Endothelial cell (in vitro differentiated cells): ENCODE data around the gene CBX8. TPM values are rescaled to one million over a fixed set of nuclear protein-coding genes. Genes with fewer than 3 reads are reported as not detected.

Experiments
- DNase-seq: peaks from one replicate; pipeline ENCODE4 v3.0.0; 2021; ENCODE audit warnings: low spot score
- H3K27ac Mint-ChIP-seq: one replicate; pipeline ENCODE4 v1.8.0; 2021; ENCODE audit warnings: mixed read lengths, inconsistent platforms; ENCODE audit not compliant: unreplicated experiment
- H3K27me3 Mint-ChIP-seq: one replicate; pipeline ENCODE4 v1.8.0; 2021; ENCODE audit warnings: mild to moderate bottlenecking, moderate library complexity, mixed read lengths, inconsistent platforms; ENCODE audit not compliant: unreplicated experiment
- H3K36me3 Mint-ChIP-seq: one replicate; pipeline ENCODE4 v1.8.0; 2021; ENCODE audit warnings: mild to moderate bottlenecking, low read depth, mixed read lengths, inconsistent platforms; ENCODE audit not compliant: unreplicated experiment
- H3K4me1 Mint-ChIP-seq: one replicate; pipeline ENCODE4 v1.8.0; 2021; ENCODE audit warnings: mild to moderate bottlenecking, mixed read lengths, inconsistent platforms; ENCODE audit not compliant: unreplicated experiment
- H3K4me3 Mint-ChIP-seq: one replicate; pipeline ENCODE4 v1.8.0; 2021; ENCODE audit warnings: mild to moderate bottlenecking, mixed read lengths, inconsistent platforms; ENCODE audit not compliant: unreplicated experiment
- H3K9me3 Mint-ChIP-seq: one replicate; pipeline ENCODE4 v1.8.0; 2021; ENCODE audit warnings: mixed read lengths, inconsistent platforms; ENCODE audit not compliant: unreplicated experiment
- total RNA-seq: library from RNA; stranded (reverse); fragmentation: NEBNext Ultra II Directional; extraction: Animal tissue kit (Norgen Biotek cat#: 25700); gene quantifications from one replicate; pipeline ENCODE4 v1.2.1, GENCODE V29; 2021; ENCODE audit not compliant: unreplicated experiment
- TF ChIP-seq, protein P1 (sequence below): fragments of 200-600 bp; sonication (generic); IDR thresholded peaks from one replicate; pipeline ENCODE4 v1.5.0; 2021; ENCODE audit warnings: antibody characterized with exemption; ENCODE audit not compliant: unreplicated experiment

CBX8 gene
- total RNA-seq, 1 donor from 2014 or later, result 3.3 TPM

DNA sequence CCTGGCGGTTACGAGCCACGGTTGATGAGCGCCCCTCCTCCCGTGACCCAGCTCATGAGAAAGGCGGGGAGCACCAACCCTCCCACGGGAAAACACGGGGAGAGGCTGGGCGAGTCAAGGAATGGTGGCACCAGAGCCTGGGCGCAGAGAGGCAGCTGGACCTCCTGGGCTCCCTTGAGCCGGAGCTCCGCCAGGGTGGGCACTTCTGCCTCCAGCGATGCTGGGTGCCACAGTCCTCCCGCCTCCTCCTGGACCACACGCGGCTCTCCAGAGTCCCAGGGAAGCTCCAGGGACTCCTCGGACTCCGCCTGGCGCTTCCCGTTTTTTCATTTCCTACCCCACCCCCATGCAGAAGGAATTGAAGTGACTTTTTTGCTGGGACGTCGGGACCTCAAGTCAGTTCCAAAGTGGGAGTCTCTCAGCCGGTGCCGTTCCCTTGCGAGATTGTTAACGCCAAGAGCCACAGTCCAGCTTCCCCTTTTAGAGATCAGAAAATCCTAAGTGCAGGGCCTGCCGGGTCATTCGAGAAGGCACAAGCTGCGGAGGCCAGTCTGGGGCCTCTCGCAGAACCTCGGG, 6.6 kb upstream of the CBX8 start:
- DNase-seq, result no peak
- Mint-ChIP-seq H3K27me3 (peaks cover 45% of the 10 kb centered on the region), H3K4me3 (no peak overlapping the region), H3K27ac (no peak overlapping the region), H3K9me3 (no peaks in the 10 kb centered on the region), H3K36me3 (peaks cover 3% of the 10 kb centered on the region), H3K4me1 (peaks cover 28% of the 10 kb centered on the region)
- TF ChIP-seq, protein P1, sequence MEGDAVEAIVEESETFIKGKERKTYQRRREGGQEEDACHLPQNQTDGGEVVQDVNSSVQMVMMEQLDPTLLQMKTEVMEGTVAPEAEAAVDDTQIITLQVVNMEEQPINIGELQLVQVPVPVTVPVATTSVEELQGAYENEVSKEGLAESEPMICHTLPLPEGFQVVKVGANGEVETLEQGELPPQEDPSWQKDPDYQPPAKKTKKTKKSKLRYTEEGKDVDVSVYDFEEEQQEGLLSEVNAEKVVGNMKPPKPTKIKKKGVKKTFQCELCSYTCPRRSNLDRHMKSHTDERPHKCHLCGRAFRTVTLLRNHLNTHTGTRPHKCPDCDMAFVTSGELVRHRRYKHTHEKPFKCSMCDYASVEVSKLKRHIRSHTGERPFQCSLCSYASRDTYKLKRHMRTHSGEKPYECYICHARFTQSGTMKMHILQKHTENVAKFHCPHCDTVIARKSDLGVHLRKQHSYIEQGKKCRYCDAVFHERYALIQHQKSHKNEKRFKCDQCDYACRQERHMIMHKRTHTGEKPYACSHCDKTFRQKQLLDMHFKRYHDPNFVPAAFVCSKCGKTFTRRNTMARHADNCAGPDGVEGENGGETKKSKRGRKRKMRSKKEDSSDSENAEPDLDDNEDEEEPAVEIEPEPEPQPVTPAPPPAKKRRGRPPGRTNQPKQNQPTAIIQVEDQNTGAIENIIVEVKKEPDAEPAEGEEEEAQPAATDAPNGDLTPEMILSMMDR, result no peak

DNA sequence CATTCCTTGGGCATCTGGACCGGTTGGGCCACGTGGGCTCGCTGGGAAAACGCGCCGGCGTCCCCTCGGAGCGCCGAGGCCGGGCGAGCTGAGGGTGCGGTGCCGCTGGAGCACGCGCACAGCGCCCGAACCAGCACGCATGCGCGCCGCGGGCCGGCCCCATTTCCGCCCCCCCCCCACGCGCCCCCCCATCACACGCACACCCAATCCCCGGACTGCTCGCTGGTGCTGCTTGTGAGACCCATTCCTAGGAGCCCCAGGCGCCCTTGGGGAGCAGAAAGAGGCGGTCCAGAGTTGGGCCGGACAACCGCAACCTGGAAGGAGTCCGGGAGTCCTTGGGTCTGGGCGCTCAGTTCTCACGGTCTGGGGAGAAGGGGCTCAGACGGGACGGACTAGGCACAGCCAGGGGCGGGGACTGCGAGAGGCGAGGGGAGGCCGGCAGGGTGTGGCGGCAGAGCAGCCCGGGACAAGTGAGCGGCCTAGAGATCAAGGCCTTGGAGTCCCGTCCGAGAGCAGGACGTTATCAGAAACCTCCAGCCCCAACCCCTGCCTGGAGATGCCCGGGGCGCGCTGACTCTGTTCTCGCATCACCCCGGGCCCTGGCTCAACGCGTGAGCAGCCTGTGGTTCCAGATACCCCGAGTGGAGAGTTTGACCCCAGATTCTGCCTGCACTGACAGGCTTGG, 6.0 kb upstream of the CBX8 start:
- H3K27ac Mint-ChIP-seq, result no peak overlapping the region
- no peak for DNase-seq
- peaks cover 3% of the 10 kb centered on the region for H3K36me3 Mint-ChIP-seq
- H3K27me3 Mint-ChIP-seq, result peaks cover 43% of the 10 kb centered on the region
- TF ChIP-seq, protein P1, result no peak
- no peaks in the 10 kb centered on the region for H3K9me3 Mint-ChIP-seq
- H3K4me1 Mint-ChIP-seq, result peaks cover 30% of the 10 kb centered on the region
- no peak overlapping the region for H3K4me3 Mint-ChIP-seq

DNA sequence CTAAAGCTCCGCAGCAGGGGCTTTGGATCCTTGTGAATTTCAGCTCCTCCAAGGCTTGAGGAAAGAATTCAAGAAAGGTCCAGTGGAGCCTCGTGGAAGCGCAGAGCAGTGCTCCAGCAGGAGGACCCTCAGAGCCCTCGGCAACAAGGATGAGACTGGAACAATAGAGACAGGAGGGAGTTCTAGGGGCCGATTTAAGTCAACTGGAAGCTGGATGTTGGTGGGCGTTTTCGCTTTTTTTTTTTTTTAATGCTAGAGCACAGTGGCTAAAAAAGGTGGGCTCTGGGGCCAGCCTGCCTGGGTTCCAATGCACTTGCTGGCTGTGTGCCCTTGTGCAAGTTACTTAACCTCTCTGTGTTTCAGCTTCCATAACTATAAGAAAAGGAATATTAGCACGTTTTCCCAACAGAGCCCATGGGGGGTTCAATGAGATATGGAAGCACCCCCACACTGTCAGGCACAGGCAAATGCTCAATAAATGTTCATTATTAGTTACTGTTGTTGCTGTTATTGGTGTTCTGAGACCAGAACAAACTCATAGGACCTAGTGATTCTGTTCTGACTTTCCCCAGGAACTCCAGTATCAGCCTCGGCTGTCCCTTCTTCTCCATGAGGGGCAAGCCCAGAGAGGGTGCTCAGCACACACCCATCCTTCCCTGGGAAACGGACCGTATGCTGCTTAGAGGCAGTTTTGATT, 5.3 kb upstream of the CBX8 start:
- Mint-ChIP-seq H3K4me1 (peaks cover 30% of the 10 kb centered on the region), H3K4me3 (no peak overlapping the region), H3K9me3 (no peaks in the 10 kb centered on the region), H3K27me3 (peaks cover 37% of the 10 kb centered on the region), H3K27ac (no peak overlapping the region), H3K36me3 (peaks cover 3% of the 10 kb centered on the region)
- TF ChIP-seq, protein P1, result no peak
- no peak for DNase-seq

DNA sequence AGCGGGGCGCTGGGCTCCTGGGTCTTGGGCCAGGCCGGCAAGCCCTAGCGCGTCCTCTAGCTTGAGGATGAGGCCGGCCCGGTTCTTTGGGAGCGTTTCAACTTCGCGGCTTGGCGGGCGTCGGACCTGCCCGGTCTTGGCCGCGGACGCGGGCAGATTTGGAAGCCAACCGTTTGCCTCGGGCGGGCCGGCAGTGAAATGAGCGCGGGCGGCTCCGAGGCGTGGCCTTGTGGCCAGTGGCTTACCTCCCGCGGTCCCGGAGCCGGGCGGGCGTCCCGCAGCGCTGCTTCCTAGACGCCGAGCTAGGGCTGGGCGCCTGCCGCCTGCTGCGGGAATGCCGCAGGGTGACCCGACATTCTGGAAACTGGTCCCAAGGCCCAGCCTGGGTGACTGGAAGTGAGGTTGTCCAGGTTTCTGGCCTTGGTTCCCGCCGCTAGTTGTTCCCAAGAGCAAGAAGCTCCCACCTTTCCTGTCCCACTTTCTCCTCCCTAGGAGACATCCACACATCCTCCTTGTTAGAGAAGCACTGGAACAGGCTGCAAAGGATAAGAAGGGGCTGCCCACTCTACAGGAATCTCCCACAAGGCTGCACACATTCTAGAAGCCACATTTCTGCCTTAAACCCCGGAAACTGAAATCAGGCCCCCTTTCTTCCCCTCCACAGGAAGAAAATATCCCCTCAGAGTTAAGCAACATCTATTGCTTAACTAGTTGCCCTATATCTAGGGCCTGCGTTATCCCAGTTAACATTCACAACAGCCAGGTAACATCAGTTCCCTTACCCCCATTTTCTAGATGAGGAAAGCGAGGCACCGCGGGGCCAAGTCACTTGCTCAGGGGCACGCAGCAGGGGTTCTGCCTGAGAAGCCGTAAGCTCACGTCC, 4.5 kb upstream of the CBX8 start:
- Mint-ChIP-seq H3K27ac (no peak overlapping the region), H3K36me3 (peaks cover 3% of the 10 kb centered on the region), H3K4me1 (peaks cover 31% of the 10 kb centered on the region), H3K27me3 (peaks cover 33% of the 10 kb centered on the region), H3K4me3 (no peak overlapping the region), H3K9me3 (no peaks in the 10 kb centered on the region)
- TF ChIP-seq, protein P1, result no peak
- no peak for DNase-seq
